Activated CD4-positive, alpha-beta T cell treated with anti-CD3 and anti-CD28 coated beads for 4 hours (primary cell): Measurements from ENCODE around the gene DTX3.
A peak's percentile ranks its signal among the peaks of the same experiment; 100 is the strongest.
"Not testable (repeated sequence)": the region's sequence is repeated elsewhere in the genome, so short reads cannot be mapped to it uniquely, and the experiment has no call there.

Source experiments
- DNase-seq, 2 donors: peaks; one replicate each; pipeline ENCODE4 v3.0.0-alpha.2; 2020

The DTX3 gene, protein sequence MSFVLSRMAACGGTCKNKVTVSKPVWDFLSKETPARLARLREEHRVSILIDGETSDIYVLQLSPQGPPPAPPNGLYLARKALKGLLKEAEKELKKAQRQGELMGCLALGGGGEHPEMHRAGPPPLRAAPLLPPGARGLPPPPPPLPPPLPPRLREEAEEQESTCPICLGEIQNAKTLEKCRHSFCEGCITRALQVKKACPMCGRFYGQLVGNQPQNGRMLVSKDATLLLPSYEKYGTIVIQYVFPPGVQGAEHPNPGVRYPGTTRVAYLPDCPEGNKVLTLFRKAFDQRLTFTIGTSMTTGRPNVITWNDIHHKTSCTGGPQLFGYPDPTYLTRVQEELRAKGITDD

DNA sequence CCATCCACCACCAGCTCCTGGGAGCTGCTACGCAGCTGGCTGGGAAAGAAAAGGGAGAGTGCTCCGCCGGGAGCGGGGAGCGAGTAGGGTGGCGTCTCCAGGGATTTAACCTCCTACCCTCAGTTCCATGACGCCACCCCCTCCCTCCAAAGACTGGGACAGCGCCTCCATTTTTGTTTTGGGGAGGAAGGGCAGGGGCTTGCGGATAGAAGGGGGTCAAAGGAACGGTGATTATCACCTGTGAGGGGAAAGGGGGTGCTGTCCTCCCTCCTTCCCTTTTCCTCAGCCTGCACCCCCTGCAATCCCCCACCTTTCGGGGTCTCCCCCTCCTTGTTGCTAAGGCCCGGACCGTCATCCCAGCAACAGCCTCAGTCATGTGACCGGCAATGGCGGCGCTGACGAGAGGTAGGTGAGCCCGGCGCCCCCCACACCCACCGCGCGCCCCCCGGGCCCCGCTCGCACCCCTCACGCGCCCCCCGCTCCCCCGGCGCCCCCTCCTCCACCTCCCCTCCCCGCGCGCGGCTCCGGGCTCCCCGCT is at the start of gene DTX3:
Gene DTX3 (plus strand): TSS at position 371 of the 538 bp plus-strand sequence. CDS start 1,694 bp downstream, outside the sequence.
- DNase-seq: peak in 1 of 2 donors; percentile 18

DNA sequence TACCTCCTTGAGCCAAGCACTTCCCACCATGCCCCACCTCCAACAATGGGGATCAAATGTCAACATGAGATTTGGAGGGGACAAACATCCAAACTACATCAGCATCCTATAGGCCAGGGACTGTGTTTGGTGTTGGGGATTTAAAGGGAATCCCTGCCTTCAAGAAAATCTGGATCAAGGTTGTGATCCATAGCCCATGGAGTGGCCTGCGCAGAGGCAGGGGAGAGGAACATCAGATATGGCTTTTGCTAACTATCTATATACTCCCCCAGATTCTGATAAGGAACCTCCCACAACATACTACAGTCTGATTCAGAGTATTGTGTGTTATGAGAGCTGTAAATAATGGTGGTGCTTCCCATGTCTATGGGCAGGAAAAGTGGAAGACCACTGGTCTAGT is 49.7 kb upstream of the DTX3 start:
- no peak for DNase-seq

DNA sequence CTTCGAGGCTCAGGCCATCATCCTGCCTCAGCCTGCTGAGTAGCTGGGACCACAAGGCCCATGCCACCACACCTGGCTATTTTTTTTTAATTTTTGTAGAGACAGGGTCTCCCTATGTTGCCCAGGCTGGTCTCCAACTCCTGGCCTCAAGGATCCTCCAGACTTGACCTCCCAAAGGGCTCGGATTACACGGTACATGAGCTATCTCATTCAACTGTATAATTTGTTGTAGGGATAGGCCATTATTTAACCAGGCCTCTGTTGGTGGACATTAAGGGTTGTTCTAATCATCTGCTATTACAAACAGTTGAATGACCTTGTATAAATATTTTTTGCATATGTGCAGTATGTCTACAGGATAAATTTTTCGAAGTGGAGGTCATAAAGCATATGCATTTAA is 45.8 kb upstream of the DTX3 start:
- no peak for DNase-seq

DNA sequence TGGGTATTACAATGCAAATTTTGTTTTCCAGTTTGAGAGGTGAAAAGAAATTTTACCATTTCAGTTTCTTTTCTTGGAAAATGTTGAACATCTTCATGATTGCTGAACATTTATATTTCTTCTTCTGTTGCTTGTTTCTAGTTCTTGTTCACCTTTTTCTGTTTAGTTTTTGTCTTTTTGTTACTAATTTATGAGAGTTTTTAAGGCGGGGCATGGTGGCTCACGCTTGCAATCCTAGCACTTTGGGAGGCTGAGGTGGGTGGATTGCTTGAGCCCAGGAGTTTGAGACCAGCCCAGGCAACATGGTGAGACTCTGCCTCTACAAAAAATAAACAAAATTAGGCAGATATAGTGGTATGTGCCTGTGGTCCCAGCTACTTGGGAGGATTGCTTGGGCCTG is 44.1 kb upstream of the DTX3 start:
- no peak for DNase-seq

DNA sequence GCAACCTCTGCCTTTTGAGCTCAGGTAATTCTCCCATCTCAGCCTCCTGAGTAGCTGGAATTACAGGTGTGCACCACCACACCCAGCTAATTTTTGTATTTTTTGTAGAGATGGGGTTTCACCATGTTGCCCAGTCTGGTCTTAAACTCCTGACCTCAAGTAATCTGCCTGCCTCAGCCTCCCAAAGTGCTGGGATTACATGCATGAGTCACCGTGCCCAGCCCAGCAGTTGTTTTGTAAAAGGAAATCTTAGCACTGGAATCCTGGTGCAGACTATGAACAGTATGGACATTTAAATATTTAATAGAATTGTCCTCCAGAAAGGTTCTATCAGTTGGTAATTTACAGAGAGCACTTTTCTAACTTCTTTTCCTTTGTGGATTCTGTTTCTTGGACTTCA is 43.5 kb upstream of the DTX3 start:
- DNase-seq: not testable (repeated sequence)

DNA sequence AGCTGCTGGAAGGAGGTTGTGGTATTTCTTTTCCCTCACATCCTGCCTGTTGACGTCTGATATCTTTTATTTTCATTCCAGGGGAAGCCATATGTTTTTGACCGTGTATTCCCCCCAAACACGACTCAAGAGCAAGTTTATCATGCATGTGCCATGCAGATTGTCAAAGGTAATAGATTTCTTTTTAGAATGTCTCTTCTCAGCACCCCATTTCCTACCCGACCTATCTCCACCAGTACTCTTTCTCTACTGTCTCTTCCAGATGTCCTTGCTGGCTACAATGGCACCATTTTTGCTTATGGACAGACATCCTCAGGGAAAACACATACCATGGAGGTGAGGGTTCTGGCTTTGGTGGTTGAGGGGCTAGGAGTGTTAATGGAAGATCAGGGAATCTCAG is 41.3 kb upstream of the DTX3 start:
- DNase-seq: no peak

DNA sequence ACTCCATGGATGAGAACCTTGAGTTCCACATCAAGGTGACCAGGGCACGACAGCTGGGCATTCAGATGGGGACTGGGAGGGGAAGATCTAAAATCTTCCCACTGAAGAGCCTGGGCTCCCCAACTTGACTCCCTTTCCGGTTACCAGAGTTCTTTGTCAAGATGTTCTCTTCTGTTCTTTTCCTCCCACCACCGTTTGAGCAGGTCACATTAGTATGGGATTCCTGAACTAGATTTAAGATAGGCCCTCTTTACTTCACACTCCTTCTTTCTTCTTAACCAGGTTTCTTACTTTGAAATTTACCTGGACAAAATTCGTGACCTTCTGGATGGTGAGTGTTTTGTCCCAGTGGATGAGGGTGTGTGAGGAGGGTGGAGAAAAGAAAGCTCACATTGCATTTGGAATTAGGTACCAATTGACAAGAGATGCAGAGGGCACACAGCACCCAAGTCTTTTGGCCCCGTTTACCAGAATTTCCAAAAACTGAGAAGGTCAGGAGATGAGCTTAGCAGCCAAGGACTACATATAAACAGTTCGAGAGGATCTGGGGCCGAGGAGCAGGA is 40.4 kb upstream of the DTX3 start:
- no peak for DNase-seq

DNA sequence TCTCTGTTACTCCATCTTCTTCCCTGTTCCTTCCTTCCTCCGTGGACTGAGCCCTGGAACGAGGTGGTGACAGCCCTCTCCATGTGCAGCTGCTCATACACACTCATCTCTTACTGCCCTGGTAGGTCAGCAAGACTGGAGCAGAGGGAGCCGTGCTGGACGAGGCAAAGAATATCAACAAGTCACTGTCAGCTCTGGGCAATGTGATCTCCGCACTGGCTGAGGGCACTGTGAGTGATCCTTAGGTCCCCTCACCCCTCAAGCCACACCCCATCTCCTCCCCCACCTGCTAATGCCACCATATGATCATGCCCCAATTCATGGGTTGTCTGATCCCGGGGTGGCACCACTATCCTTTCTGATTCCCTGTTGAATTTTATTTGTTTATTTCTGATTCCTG is 35.8 kb upstream of the DTX3 start:
- DNase-seq: no peak

DNA sequence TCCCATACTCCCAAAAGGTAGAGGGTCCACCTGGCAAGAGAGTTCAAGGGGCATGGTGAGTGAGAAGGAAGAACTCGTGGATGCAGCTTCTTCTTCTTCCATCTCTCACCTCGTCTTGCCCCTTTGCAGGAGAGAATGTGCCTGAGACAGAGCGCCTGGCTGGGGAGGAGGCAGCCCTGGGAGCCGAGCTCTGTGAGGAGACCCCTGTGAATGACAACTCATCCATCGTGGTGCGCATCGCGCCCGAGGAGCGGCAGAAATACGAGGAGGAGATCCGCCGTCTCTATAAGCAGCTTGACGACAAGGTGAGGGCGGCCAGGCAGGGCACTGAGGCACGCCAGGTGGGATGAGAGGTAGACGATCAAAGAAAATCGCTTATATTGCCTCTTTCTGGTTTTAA is 34.8 kb upstream of the DTX3 start:
- DNase-seq: no peak

DNA sequence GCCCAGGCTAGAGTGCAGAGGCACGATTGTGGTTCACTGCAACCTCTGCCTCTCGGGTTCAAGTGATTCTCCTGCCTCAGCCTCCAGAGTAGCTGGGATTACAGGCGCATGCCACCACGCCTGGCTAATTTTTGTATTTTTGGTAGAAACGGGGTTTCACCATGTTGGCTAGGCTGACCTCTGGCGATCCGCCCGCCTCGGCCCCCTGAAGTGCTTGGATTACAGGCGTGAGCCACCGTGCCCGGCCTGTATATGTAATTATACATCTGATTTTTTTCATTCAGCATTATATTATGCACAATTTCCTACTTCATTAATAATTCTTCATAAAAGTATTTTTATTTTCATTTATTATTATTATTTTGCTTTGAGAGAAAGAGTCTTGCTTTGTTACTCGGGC is 34.2 kb upstream of the DTX3 start:
- DNase-seq: not testable (repeated sequence)

DNA sequence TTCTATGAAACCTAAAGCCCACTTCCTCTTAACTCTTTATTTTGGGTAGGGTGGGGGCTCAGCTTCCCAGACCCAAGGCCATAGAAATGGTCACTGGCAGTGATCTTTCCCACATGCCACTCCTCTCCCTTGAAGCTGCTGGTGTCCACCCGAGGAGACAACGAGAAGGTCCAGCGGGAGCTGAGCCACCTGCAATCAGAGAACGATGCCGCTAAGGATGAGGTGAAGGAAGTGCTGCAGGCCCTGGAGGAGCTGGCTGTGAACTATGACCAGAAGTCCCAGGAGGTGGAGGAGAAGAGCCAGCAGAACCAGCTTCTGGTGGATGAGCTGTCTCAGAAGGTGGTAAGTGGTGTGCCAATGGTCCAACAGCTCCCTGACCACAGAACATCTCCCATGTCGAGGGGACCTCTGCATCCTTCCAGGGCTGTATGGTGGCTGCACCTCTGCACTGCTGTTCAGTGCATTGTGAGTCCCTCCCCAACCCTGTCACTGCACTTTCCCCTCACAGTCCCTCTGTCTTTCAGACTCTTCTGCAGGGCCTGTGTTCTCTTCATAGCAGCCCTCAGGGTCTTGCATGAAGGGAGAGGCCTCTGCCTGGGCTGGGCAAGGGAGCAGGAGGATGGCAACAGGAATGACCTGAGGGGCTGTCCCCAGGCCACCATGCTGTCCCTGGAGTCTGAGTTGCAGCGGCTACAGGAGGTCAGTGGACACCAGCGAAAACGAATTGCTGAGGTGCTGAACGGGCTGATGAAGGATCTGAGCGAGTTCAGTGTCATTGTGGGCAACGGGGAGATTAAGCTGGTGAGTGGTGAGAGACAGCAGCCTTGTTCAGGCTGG is 32.5 kb upstream of the DTX3 start:
- no peak for DNase-seq

DNA sequence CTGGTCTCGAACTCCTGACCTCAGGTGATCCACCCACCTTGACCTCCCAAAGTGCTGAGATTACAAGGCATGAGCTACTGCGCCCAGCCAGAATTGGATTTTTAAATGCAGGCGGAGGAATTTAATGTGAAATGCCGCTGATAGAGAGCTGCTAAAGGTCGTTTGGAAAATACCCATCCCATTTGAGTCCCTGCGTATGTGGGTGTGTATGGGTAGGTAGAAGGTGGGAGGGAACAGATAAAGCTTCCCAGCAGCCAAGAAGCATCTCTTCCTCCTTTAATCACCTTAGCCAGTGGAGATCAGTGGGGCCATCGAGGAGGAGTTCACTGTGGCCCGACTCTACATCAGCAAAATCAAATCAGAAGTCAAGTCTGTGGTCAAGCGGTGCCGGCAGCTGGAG is 29.8 kb upstream of the DTX3 start:
- no peak for DNase-seq

DNA sequence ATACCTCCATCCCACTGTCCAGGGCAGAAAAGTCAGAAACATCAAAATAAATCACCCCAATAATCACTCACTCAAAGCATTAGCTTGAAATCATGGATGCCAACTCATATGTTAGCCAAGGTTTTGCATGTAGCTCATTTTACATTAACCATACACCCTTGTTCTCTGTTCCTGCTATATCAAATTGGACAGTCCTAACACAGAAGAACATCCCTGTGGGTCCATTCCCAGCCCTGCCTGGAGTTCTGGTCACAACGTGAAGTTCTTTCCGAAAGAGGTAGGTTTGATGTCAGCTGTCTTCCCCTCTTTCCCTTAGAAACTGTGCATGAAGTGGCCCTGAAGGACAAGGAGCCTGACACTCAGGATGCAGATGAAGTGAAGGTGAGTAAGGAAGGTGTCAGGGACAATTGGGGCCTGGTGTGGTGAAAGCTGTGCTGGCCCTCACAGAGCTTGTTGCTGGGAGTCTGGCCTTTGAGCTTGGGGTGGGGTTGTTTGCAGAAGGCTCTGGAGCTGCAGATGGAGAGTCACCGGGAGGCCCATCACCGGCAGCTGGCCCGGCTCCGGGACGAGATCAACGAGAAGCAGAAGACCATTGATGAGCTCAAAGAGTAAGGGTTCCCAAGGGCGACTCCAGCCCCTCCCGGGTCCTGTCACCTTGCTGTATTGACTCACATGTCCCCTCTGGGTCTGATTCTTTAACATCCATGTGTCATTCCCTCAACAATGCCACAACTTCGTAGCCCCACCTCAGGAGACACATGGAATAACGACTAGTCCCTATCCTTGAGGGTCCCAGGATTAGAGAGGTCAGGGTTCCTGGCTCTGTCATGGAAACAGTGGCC is 28.6 kb upstream of the DTX3 start:
- no peak for DNase-seq

DNA sequence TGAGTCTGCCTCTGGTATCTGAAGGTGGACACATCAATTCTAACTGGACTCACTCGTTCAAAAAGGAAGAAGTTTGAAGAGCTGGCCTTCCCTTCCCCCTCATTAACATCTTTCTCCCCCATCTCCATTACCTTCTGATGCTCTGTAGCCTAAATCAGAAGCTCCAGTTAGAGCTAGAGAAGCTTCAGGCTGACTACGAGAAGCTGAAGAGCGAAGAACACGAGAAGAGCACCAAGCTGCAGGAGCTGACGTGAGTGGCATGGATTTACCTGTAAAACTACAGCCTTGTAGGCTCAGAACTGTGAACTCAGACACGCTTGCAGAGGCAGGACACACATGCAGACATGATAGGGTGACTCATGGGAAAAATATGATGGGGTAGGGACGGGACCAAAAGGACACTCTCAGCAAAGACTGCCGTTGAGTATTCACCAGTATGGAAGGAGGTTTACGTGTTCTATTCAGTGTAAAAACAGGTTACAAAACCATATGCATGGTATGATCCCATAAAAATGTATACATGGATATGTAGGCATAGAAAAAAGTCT is 27.9 kb upstream of the DTX3 start:
- no peak for DNase-seq

DNA sequence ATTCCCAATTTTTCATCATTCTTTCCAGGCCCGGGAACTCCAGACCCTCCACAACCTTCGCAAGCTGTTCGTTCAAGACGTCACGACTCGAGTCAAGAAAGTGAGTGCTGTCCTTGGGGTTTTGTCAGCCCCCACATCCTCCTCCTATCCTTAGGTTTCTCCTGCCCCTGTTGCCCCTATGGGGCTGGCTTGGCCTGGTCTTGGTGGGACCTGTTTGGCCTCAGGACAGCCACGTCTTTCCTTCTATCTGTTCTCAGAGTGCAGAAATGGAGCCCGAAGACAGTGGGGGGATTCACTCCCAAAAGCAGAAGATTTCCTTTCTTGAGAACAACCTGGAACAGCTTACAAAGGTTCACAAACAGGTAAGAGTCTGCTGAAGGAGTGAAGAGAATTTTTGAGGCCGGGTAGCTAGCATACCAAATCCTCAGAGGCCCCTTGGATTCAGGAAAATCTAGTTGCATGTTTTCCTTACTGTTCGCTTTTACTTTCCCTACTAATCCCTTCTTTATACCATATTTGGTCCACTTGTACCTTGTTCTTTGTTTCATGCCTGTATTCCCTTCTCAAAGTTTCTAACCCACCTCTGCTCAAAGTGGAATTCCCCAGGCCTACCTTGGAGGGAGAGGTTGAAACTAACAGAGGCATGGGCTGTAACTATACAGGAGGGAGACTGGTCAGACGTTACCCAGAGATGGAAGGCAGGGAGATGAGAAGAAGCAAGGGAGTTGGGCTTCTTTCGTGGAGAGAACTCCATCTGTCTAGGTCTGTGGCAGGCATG is 26.5 kb upstream of the DTX3 start:
- no peak for DNase-seq

DNA sequence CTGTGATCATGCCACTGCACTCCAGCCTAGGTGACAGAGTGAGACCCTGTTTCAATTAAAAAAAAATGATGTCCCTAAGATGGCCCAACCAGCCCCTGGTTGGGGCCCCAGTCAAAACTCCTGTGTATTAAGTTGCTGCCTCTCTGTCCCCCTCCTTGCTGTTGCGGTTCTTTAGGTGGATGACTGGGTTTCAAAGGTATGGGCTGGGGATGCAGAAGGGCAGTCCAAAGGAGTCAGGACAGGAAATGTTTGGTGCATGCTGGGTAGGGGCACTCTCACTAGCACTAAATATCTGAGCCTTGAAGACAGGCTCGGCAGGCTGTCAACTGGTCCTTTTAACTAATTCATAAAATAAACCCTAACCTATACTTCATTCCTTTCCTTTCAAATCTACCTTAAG is 25.6 kb upstream of the DTX3 start:
- no peak for DNase-seq

DNA sequence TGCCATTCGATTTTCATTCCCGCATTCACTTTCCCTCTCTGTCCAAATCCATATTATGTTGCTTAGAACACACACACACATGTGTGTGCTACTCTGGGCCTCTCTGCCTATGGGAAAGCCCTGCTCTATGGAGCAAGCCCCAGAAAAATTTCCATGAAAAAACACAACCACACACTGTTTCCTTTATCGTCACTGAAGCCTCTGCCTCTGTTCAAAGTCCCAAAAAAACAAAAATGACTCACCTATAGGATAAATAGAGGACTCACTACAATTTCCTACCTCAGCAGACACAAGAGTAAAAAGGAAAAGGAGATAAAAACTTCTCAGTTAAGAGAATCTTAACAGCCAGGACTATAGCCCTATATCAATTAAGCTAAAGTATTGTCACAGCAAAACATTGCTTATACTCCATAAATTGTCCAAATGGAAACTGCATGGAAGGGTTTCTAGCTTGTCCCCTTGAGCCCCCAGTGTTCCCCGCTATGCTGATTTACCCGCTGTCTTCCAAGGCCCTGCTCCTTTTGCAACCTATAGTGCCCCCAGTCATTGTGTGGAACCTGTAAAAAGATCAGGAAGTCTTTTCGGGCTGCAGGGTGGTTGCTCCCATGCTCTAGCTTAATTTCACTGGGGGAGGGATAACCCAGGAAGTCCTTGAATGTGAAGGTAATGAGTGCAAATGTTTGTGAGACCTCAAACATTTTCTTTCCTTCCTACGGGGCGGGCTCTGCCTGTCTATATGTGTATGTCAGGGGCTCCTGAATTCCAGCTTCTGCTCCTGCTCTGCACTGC is 24.8 kb upstream of the DTX3 start:
- no peak for DNase-seq

DNA sequence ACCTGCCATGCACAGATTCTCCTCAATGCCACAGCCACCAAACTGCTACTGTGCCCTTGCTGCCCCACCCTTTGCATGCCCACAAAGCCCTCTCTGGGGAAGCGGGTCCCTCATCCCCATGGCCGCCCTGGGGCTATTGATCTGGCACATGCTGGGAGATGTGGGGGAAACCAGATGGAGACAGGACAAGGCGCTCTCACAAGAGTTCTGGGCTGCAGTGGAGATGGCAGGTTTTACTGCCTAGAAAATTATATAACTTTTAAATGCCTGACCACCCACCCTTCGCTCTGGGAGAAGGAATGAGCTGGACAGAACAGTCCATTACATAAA is 24.2 kb upstream of the DTX3 start:
- DNase-seq: no peak

DNA sequence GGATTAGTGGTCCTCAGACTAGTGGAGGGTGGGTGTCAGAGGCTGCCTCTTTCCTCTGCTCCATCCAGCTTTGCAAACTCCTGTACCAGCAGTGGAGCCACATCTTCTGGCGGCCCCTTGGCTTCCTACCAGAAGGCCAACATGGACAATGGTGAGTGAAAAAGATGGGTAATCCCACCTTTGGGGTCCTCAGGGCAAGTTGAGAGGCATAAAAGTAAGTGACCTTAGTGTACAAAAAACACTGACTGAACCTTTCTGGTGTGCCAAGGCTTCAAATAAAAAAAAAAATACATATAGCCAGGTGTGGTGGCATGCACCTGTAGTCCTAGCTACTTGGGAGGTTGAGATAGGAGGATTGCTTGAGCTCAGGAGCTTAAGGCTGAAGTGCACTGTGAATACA is 22.8 kb upstream of the DTX3 start:
- DNase-seq: no peak

DNA sequence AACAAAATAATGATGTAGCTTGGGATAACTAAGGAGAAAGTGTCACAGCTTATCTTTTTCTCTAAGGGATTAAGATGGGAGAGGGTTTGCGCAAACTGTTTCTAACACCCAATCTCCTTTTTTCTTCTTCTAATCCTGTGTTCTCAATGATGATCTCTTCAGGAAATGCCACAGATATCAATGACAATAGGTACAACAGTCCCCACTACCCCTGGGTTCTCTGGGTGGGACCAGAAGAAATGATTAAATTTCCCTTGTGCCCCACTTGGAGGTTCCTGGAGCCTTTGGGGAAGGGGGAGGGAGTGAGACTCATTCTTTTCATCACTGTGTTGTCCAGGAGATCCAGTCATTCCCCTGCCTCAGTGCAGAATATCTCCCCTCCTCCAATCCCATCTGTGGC is 22.2 kb upstream of the DTX3 start:
- DNase-seq: no peak
